ENCODE measurements around the gene RSAD2.

RSAD2 gene

DNA sequence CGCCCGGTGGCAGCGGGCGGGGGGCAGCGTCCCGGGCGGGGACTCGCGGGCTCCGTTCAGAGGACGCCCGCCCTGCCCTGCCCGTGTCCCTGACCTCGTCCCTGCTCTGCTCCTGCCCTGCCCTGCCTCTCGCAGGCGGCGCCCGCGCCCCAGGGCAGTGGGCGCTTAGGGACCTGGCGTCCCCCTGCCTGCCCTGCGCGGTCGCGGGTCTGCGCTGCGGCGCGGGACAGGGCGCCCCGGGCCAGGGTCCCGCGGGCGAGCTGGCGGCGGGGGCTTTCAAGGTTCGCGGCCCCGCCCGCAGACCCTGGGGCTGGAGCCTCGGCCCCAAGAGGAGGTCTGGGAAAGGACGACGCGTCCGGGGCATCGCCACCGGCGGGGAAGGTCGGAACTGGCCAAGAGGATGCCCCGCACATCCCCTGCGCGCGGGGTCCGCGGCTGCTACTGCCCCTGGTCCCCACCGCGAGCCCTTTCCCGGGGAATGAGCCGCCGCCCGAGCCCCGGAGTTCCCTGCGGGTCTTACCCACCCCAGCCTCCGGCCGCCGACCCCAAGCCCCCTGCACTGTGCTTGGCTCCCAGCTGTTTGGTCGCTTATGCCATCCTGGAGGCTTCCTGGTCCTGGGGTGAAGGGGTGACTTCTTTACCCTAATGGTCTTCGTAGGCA lies 40.3 kb downstream of the RSAD2 start:
- no peak overlapping the region for H3K27ac ChIP-seq (ENCODE audit: low read length, poor library complexity, severe bottlenecking)
- peak overlapping the region; percentile 98 for H3K4me2 ChIP-seq (ENCODE audit: low read length, poor library complexity, severe bottlenecking)
- peak overlapping the region; percentile 56 for H4K8ac ChIP-seq (ENCODE audit: low read length)
- H2BK12ac ChIP-seq (ENCODE audit: low read length in 2 of 2), result peak overlapping the region in 1 of 2 experiments; percentile 47
- DNase-seq, result peak; percentile 44
- peak overlapping the region; percentile 82 for H3K9ac ChIP-seq (ENCODE audit: low read length)
- H2AFZ ChIP-seq (ENCODE audit: low read depth, low read length), result peak overlapping the region; percentile 72
- peak overlapping the region in 1 of 2 experiments; percentile 61 for H3K14ac ChIP-seq (ENCODE audit: low read length in 2 of 2)
- H2BK5ac ChIP-seq (ENCODE audit: low read depth, low read length, poor library complexity, severe bottlenecking), result no peak overlapping the region
- H3K23ac ChIP-seq (ENCODE audit: low read length in 2 of 2), result peak overlapping the region in 1 of 2 experiments; percentile 77
- no peaks in the 10 kb centered on the region for H3K36me3 ChIP-seq (ENCODE audit: control insufficient read depth in 1 of 2, insufficient read depth in 2 of 2, low read depth in 1 of 2, low read length in 2 of 2)
- peaks cover 11% of the 10 kb centered on the region for H3K4me1 ChIP-seq (ENCODE audit: control insufficient read depth, insufficient read depth, low read depth, low read length)
- H3K4me3 ChIP-seq (ENCODE audit: insufficient read depth in 1 of 2, low read depth in 1 of 2, low read length in 2 of 2), result peak overlapping the region; percentile 80 to 90
- peaks cover 0 to under 1% of the 10 kb centered on the region in 2 experiments for H3K27me3 ChIP-seq (ENCODE audit: control insufficient read depth in 1 of 2, insufficient read depth in 1 of 2, low read length in 2 of 2)
- peak overlapping the region; percentile 43 to 53 for H3K4ac ChIP-seq (ENCODE audit: low read depth in 1 of 2, low read length in 2 of 2)
- no peaks in the 10 kb centered on the region for H3K9me3 ChIP-seq (ENCODE audit: control insufficient read depth, low read length)
- H3K18ac ChIP-seq (ENCODE audit: low read depth in 1 of 2, low read length in 2 of 2), result peak overlapping the region; percentile 65 to 82
- H2BK15ac ChIP-seq (ENCODE audit: low read depth, poor library complexity, severe bottlenecking), result peak overlapping the region; percentile 55
- peaks cover 2% of the 10 kb centered on the region for H3K79me1 ChIP-seq (replicated peaks; ENCODE audit: low read length, poor library complexity, severe bottlenecking)
- no peak overlapping the region for H4K91ac ChIP-seq (ENCODE audit: low read length)
- H2BK120ac ChIP-seq (ENCODE audit: low read depth, low read length), result peak overlapping the region; percentile 88
- no peak overlapping the region for H2AK5ac ChIP-seq (ENCODE audit: low read length, severe bottlenecking)
- under 1% methylated on average over 60 of the region's 68 CpGs for WGBS

DNA sequence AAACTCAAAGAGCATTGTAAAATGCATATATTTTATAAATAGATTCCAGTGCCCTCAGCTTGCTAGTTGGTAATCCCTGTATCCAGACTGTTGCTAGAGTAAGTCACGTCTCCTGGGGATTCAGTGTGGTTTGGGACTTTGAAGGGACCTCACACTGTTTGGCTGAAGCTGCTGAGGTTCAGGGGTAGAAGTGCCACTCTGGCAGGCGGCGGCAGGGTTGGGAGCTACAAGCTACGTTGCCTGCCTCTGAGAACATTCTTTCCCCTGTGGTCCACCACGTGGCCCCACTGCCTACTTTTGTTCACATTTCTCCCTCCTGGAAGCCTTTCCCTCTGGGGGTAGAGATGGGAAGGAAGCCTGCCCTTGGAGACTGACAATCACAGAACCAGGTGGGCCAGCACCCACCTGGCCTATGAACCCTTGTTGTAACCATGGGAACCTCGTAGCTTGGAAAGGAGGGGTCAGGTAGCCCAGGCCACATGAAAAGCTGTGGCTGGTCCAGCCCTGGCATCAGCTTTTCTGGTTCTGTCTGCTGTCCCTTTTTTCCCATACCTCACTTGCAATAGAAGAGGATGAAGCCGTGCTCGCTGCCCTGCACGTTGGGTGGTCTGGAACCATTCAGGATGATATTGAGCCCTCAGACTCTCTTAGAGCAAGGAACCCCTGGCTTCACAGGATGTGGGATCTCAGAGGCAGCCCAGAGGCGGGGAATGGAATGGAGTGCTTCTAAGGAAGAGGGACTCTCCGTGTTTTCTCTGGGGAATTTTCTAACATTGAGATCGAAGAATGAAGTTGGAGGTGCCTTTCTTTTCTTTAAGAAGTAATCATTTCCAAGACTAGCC lies 42.5 kb downstream of the RSAD2 start:
- Histone ChIP-seq H2BK5ac (ENCODE audit: low read depth, low read length, poor library complexity, severe bottlenecking) (no peak overlapping the region), H3K79me1 (replicated peaks; ENCODE audit: low read length, poor library complexity, severe bottlenecking) (peaks cover 2% of the 10 kb centered on the region), H3K4me3 (ENCODE audit: insufficient read depth in 1 of 2, low read depth in 1 of 2, low read length in 2 of 2) (no peak overlapping the region), H3K4me2 (ENCODE audit: low read length, poor library complexity, severe bottlenecking) (no peak overlapping the region), H3K36me3 (ENCODE audit: control insufficient read depth in 1 of 2, insufficient read depth in 2 of 2, low read depth in 1 of 2, low read length in 2 of 2) (no peaks in the 10 kb centered on the region), H3K9me3 (ENCODE audit: control insufficient read depth, low read length) (no peaks in the 10 kb centered on the region), H3K9ac (ENCODE audit: low read length) (no peak overlapping the region), H3K27me3 (ENCODE audit: control insufficient read depth in 1 of 2, insufficient read depth in 1 of 2, low read length in 2 of 2) (no peaks in the 10 kb centered on the region), H2AFZ (ENCODE audit: low read depth, low read length) (no peak overlapping the region), H2AK5ac (ENCODE audit: low read length, severe bottlenecking) (no peak overlapping the region), H3K4me1 (ENCODE audit: control insufficient read depth, insufficient read depth, low read depth, low read length) (peaks cover 11% of the 10 kb centered on the region), H3K23ac (ENCODE audit: low read length in 2 of 2) (no peak overlapping the region), H2BK120ac (ENCODE audit: low read depth, low read length) (peak overlapping the region; percentile 42), H3K4ac (ENCODE audit: low read depth in 1 of 2, low read length in 2 of 2) (no peak overlapping the region), H3K14ac (ENCODE audit: low read length in 2 of 2) (no peak overlapping the region), H2BK12ac (ENCODE audit: low read length in 2 of 2) (peak overlapping the region in 1 of 2 experiments; percentile 47), H3K18ac (ENCODE audit: low read depth in 1 of 2, low read length in 2 of 2) (peak overlapping the region in 1 of 2 experiments; percentile 29), H2BK15ac (ENCODE audit: low read depth, poor library complexity, severe bottlenecking) (peak overlapping the region; percentile 15), H3K27ac (ENCODE audit: low read length, poor library complexity, severe bottlenecking) (no peak overlapping the region), H4K8ac (ENCODE audit: low read length) (peak overlapping the region; percentile 0), H4K91ac (ENCODE audit: low read length) (peak overlapping the region; percentile 87)
- DNase-seq, result peak; percentile 31
- 76% methylated on average over 7 of the region's 12 CpGs for WGBS

GRCh38 chr2:6920743-6921064 lies 43.1 kb downstream of the RSAD2 start:
- Histone ChIP-seq H3K18ac (ENCODE audit: low read depth in 1 of 2, low read length in 2 of 2) (no peak overlapping the region), H2AFZ (ENCODE audit: low read depth, low read length) (no peak overlapping the region), H2BK5ac (ENCODE audit: low read depth, low read length, poor library complexity, severe bottlenecking) (no peak overlapping the region), H3K4me3 (ENCODE audit: insufficient read depth in 1 of 2, low read depth in 1 of 2, low read length in 2 of 2) (no peak overlapping the region), H3K4ac (ENCODE audit: low read depth in 1 of 2, low read length in 2 of 2) (no peak overlapping the region), H3K27me3 (ENCODE audit: control insufficient read depth in 1 of 2, insufficient read depth in 1 of 2, low read length in 2 of 2) (no peaks in the 10 kb centered on the region), H3K4me1 (ENCODE audit: control insufficient read depth, insufficient read depth, low read depth, low read length) (peaks cover 11% of the 10 kb centered on the region), H3K79me1 (replicated peaks; ENCODE audit: low read length, poor library complexity, severe bottlenecking) (peaks cover 2% of the 10 kb centered on the region), H3K4me2 (ENCODE audit: low read length, poor library complexity, severe bottlenecking) (no peak overlapping the region), H4K91ac (ENCODE audit: low read length) (no peak overlapping the region), H2AK5ac (ENCODE audit: low read length, severe bottlenecking) (no peak overlapping the region), H3K9ac (ENCODE audit: low read length) (no peak overlapping the region), H3K27ac (ENCODE audit: low read length, poor library complexity, severe bottlenecking) (no peak overlapping the region), H4K8ac (ENCODE audit: low read length) (no peak overlapping the region), H3K23ac (ENCODE audit: low read length in 2 of 2) (no peak overlapping the region), H3K14ac (ENCODE audit: low read length in 2 of 2) (no peak overlapping the region), H3K36me3 (ENCODE audit: control insufficient read depth in 1 of 2, insufficient read depth in 2 of 2, low read depth in 1 of 2, low read length in 2 of 2) (no peaks in the 10 kb centered on the region), H3K9me3 (ENCODE audit: control insufficient read depth, low read length) (no peaks in the 10 kb centered on the region), H2BK120ac (ENCODE audit: low read depth, low read length) (no peak overlapping the region), H2BK15ac (ENCODE audit: low read depth, poor library complexity, severe bottlenecking) (no peak overlapping the region), H2BK12ac (ENCODE audit: low read length in 2 of 2) (no peak overlapping the region)
- 89% methylated on average over 1 of the region's 4 CpGs for WGBS
- no peak for DNase-seq

DNA sequence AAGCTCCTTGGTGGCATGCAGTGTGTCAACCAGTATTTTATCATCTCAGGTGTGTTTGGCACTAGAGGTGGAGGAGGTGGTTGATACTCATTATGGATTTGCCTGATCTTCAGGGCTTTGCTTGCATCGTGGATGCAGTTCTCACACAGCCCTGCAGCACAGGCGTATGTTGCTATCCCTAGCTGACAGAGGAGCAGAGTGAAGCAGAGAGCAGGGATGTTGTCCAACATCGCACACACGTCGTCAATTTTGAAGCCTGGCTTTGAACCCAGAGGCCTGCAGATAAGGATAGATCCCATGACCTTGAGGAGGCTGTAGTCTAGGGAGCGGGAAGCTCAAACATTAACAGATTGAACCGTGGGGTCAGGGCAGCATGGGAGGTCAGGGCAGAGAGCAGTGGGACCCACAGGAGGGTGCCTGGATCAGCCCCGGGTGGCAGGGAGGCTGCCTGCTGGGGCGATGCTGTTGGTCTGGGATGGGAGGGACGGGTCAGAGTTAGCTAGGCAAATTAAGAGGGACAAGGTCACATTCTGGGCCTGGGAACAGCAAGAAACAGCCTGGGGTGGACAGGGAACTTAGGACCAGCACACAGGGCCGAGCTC lies 43.8 kb downstream of the RSAD2 start:
- Histone ChIP-seq H2BK15ac (ENCODE audit: low read depth, poor library complexity, severe bottlenecking) (no peak overlapping the region), H2BK5ac (ENCODE audit: low read depth, low read length, poor library complexity, severe bottlenecking) (no peak overlapping the region), H3K27me3 (ENCODE audit: control insufficient read depth in 1 of 2, insufficient read depth in 1 of 2, low read length in 2 of 2) (no peaks in the 10 kb centered on the region), H2AK5ac (ENCODE audit: low read length, severe bottlenecking) (no peak overlapping the region), H3K36me3 (ENCODE audit: control insufficient read depth in 1 of 2, insufficient read depth in 2 of 2, low read depth in 1 of 2, low read length in 2 of 2) (no peaks in the 10 kb centered on the region), H2BK12ac (ENCODE audit: low read length in 2 of 2) (peak overlapping the region in 1 of 2 experiments; percentile 24), H3K4ac (ENCODE audit: low read depth in 1 of 2, low read length in 2 of 2) (no peak overlapping the region), H2AFZ (ENCODE audit: low read depth, low read length) (no peak overlapping the region), H3K79me1 (replicated peaks; ENCODE audit: low read length, poor library complexity, severe bottlenecking) (peaks cover 2% of the 10 kb centered on the region), H3K23ac (ENCODE audit: low read length in 2 of 2) (peak overlapping the region in 1 of 2 experiments; percentile 23), H3K4me1 (ENCODE audit: control insufficient read depth, insufficient read depth, low read depth, low read length) (peaks cover 11% of the 10 kb centered on the region), H3K4me2 (ENCODE audit: low read length, poor library complexity, severe bottlenecking) (no peak overlapping the region), H3K4me3 (ENCODE audit: insufficient read depth in 1 of 2, low read depth in 1 of 2, low read length in 2 of 2) (no peak overlapping the region), H3K27ac (ENCODE audit: low read length, poor library complexity, severe bottlenecking) (no peak overlapping the region), H3K18ac (ENCODE audit: low read depth in 1 of 2, low read length in 2 of 2) (peak overlapping the region in 1 of 2 experiments; percentile 26), H3K9me3 (ENCODE audit: control insufficient read depth, low read length) (no peaks in the 10 kb centered on the region), H3K9ac (ENCODE audit: low read length) (no peak overlapping the region), H2BK120ac (ENCODE audit: low read depth, low read length) (no peak overlapping the region), H3K14ac (ENCODE audit: low read length in 2 of 2) (no peak overlapping the region), H4K8ac (ENCODE audit: low read length) (peak overlapping the region; percentile 22), H4K91ac (ENCODE audit: low read length) (peak overlapping the region; percentile 11)
- WGBS, result 81% methylated on average over 11 of the region's 11 CpGs
- no peak for DNase-seq

Data from mesenchymal stem cell (in vitro differentiated cells and primary cell).